Measurements from ENCODE around the gene LONP2. TPM values are rescaled to one million over a fixed set of nuclear protein-coding genes. Genes with fewer than 3 reads are reported as not detected.
A peak's percentile ranks its signal among the peaks of the same experiment; 100 is the strongest.

The LONP2 gene
- total and polyA plus RNA-seq, 9 of the 15 experiments (the other 6 are each of a cell fraction or from before 2014, with no cell fraction given) = 8.1 to 41.2 (median 25.6) TPM

GRCh38 chr16:48300391-48300856, 56.3 kb downstream of the LONP2 start (continued):
- TF ChIP-seq ATF6 (CRISPR knock-in tag; IDR thresholded peaks at IDR 0.05) (no peak), RBM15 (IDR thresholded peaks at IDR 0.05; ENCODE audit: insufficient read depth, low read length) (no peak), CEBPG (CRISPR knock-in tag; IDR thresholded peaks at IDR 0.05) (peak; percentile 95), CEBPG (tag; conservative IDR thresholded peaks at IDR 0.05 in 1 of 2, IDR thresholded peaks at IDR 0.05 in 1 of 2) (peak; percentile 98 to 99), POLR2B (IDR thresholded peaks at IDR 0.05; ENCODE audit: low read depth, partially characterized antibody) (no peak), TCF7 (IDR thresholded peaks at IDR 0.05; ENCODE audit: borderline replicate concordance) (no peak), ZNF830 (CRISPR knock-in tag; IDR thresholded peaks at IDR 0.05) (no peak), ARID3B (CRISPR knock-in tag; IDR thresholded peaks at IDR 0.05; ENCODE audit: borderline replicate concordance) (no peak), MED1 (CRISPR knock-in tag; IDR thresholded peaks at IDR 0.05; ENCODE audit: borderline replicate concordance) (no peak), FOXP4 (CRISPR knock-in tag; IDR thresholded peaks at IDR 0.05; ENCODE audit: borderline replicate concordance) (no peak), PPARD (CRISPR knock-in tag; IDR thresholded peaks at IDR 0.05) (no peak), MTA1 (IDR thresholded peaks at IDR 0.05; ENCODE audit: borderline replicate concordance) (no peak), PREB (CRISPR knock-in tag; IDR thresholded peaks at IDR 0.05) (no peak), XRCC3 (IDR thresholded peaks at IDR 0.05) (no peak), HOXB6 (CRISPR knock-in tag; IDR thresholded peaks at IDR 0.05; ENCODE audit: borderline replicate concordance) (no peak), ESRRA (IDR thresholded peaks at IDR 0.05; ENCODE audit: borderline replicate concordance, low read depth) (no peak), ELF2 (CRISPR knock-in tag; IDR thresholded peaks at IDR 0.05) (no peak), CBFB (CRISPR knock-in tag; IDR thresholded peaks at IDR 0.05) (no peak), NUFIP1 (IDR thresholded peaks at IDR 0.05; ENCODE audit: partially characterized antibody) (no peak), TAF9B (IDR thresholded peaks at IDR 0.05; ENCODE audit: partially characterized antibody) (no peak), ELF1 (tag; IDR thresholded peaks at IDR 0.05) (no peak), ZBTB1 (CRISPR knock-in tag; IDR thresholded peaks at IDR 0.05; ENCODE audit: borderline replicate concordance, low read depth) (no peak), JUND (IDR thresholded peaks at IDR 0.05; ENCODE audit: borderline replicate concordance, low read depth, low read length) (peak; percentile 90), JUND (tag; IDR thresholded peaks at IDR 0.05; ENCODE audit: borderline replicate concordance, low read depth, low read length) (peak; percentile 72; the same call in 1 of the 3 replicates)
